ENCODE results near the gene SPAG7.
"Not testable (repeated sequence)": the region's sequence is repeated elsewhere in the genome, so short reads cannot be mapped to it uniquely, and the experiment has no call there.

The SPAG7 gene

GRCh38 chr17:4935650-4936049 is 32.0 kb downstream of the SPAG7 start:
- DNase-seq = no peak

- no peak for DNase-seq
These were observed 33.2 kb downstream of the SPAG7 start for GRCh38 chr17:4934173-4934979.

GRCh38 chr17:4933646-4934045 is 34.0 kb downstream of the SPAG7 start:
- DNase-seq = no peak

- DNase-seq = no peak
These were observed 34.9 kb downstream of the SPAG7 start for GRCh38 chr17:4932756-4933155.

- DNase-seq = no peak
These were observed 35.7 kb downstream of the SPAG7 start, which contains the start of gene GP1BA for GRCh38 chr17:4931963-4932362. GP1BA (plus strand) TSS chr17:4932277; CDS start chr17:4932605, 328 bp downstream.

GRCh38 chr17:4928881-4929280 is 38.7 kb downstream of the SPAG7 start:
- no peak for DNase-seq

GRCh38 chr17:4926577-4927335 is 40.9 kb downstream of the SPAG7 start:
- not testable (repeated sequence) for DNase-seq

- DNase-seq = no peak
These were observed 46.3 kb downstream of the SPAG7 start for GRCh38 chr17:4921320-4921719.

GRCh38 chr17:4920351-4921048 is 47.1 kb downstream of the SPAG7 start:
- DNase-seq = no peak

GRCh38 chr17:4919511-4920047 is 48.0 kb downstream of the SPAG7 start:
- DNase-seq = no peak

- DNase-seq = not testable (repeated sequence)
These were observed 53.1 kb downstream of the SPAG7 start for GRCh38 chr17:4914551-4914950.

GRCh38 chr17:4913994-4914393 is 53.6 kb downstream of the SPAG7 start:
- no peak for DNase-seq
